Psoas muscle (tissue), 8 donors: Measurements from ENCODE around the gene MRPL49. TPM values are rescaled to one million over a fixed set of nuclear protein-coding genes. Genes with fewer than 3 reads are reported as not detected.

Experiments used
- ATAC-seq, 4 donors: fragments of 200-7000 bp; cut with Tn5 transposase; one replicate each; pipeline ENCODE4 v1.9.1; 2020; ENCODE audit warnings: moderate library complexity in 3 of 4, mild to moderate bottlenecking in 2 of 4
- DNase-seq, 2 donors: peaks; one replicate each; pipeline ENCODE4 v3.0.0-alpha.2; 2020
- H3K27ac ChIP-seq: fragments of 200-600 bp; one replicate; pipeline ENCODE4 v1.8.0; 2022
- H3K27me3 ChIP-seq, 3 donors: fragments of 200-600 bp in 1 of 3; one replicate each; pipeline versions ENCODE4 v1.6.1 to v1.8.0; 2013 to 2022; ENCODE audit warnings: low read length in 2 of 3, mild to moderate bottlenecking in 2 of 3, moderate library complexity in 1 of 3; ENCODE audit not compliant: insufficient read depth in 3 of 3
- H3K36me3 ChIP-seq, 2 donors: fragments of 200-600 bp in 1 of 2; one replicate each; pipeline versions ENCODE4 v1.6.1 to v1.8.0; 2013 to 2022; ENCODE audit warnings: low read depth in 1 of 2, mild to moderate bottlenecking in 1 of 2, moderate library complexity in 1 of 2; ENCODE audit not compliant: insufficient read depth in 1 of 2
- H3K4me1 ChIP-seq: fragments of 200-600 bp; one replicate; pipeline ENCODE4 v1.8.0; 2022
- H3K4me3 ChIP-seq: fragments of 200-600 bp; one replicate; pipeline ENCODE4 v1.8.0; 2022; ENCODE audit warnings: mild to moderate bottlenecking
- H3K9me3 ChIP-seq: fragments of 200-600 bp; one replicate; pipeline ENCODE4 v1.8.0; 2022
- WGBS, 3 donors: extraction: QIAGEN DNeasy Blood & Tissue Kit; methylation state at CpG; one replicate each; pipeline versions ENCODE4 v1.1.6 to v1.1.7; 2013; 5-methylcytosine and 5-hydroxymethylcytosine counted together
- intact Hi-C, 2 donors: fragments of 100-400 bp; cut with DNase I; formaldehyde crosslinking; loops; one replicate each; pipeline versions ENCODE4 v1.11.0 to v1.14.2; 2022
- polyA plus RNA-seq, 3 donors: library from polyadenylated mRNA; stranded (reverse); fragments of 200-250 nt; gene quantifications; one replicate each; pipeline ENCODE4 v1.2.3, GENCODE V29; 2013
- total RNA-seq, 4 donors: library from RNA; stranded (reverse); fragmentation: NEBNext Ultra II Directional in 2 of 4; extraction: Animal tissue kit (Norgen Biotek cat#: 25700) in 2 of 4; gene quantifications; one replicate each; pipeline versions ENCODE4 v1.2.1 to v1.2.4, GENCODE V29; 2021 to 2023
- TF ChIP-seq, protein P1 (sequence below): fragments of 200-600 bp; IDR thresholded peaks from one replicate; pipeline ENCODE4 v1.8.0; 2022; ENCODE audit warnings: antibody characterized with exemption
- donor health status: healthy with polysubstance abuse.
- donor health status: DM: no; HTN: no; CAD: no; lungs with moderate emphysema.
- donor health status: Bipolar disorder and iron deficiency.
- donor health status: healthy.
- donor health status: DM: yes; HTN: yes; CAD: no.
- donor health status: DM: no; HTN: no; CAD: no.
- donor health status: DM: no; HTN: no; CAD: no.
- donor health status: DM: yes; HTN: yes; CAD: no.

MRPL49 gene
- total and polyA plus RNA-seq, 7 donors = 29.0 to 54.1 (median 32.9) TPM

- 1 to 2% (median 2%) methylated on average over 23 to 24 of the region's 24 CpGs for WGBS, 3 donors
- ATAC-seq (peak; percentile 88 to 91 (median 90)), DNase-seq (peak; percentile 90 to 97)
- Histone ChIP-seq H3K27me3 (no peaks in the 10 kb centered on the region), H3K36me3 (peaks cover 3 to 31% of the 10 kb centered on the region in 2 donors), H3K27ac (peak overlapping the region; percentile 96), H3K4me3 (peak overlapping the region; percentile 98), H3K9me3 (no peaks in the 10 kb centered on the region), H3K4me1 (peaks cover 30% of the 10 kb centered on the region)
- TF ChIP-seq, protein P1, sequence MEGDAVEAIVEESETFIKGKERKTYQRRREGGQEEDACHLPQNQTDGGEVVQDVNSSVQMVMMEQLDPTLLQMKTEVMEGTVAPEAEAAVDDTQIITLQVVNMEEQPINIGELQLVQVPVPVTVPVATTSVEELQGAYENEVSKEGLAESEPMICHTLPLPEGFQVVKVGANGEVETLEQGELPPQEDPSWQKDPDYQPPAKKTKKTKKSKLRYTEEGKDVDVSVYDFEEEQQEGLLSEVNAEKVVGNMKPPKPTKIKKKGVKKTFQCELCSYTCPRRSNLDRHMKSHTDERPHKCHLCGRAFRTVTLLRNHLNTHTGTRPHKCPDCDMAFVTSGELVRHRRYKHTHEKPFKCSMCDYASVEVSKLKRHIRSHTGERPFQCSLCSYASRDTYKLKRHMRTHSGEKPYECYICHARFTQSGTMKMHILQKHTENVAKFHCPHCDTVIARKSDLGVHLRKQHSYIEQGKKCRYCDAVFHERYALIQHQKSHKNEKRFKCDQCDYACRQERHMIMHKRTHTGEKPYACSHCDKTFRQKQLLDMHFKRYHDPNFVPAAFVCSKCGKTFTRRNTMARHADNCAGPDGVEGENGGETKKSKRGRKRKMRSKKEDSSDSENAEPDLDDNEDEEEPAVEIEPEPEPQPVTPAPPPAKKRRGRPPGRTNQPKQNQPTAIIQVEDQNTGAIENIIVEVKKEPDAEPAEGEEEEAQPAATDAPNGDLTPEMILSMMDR = no peak
- intact Hi-C loops = loop anchor here in 1 of 2 donors (2.0 kb wide), 1 partner anchor 46 kb away; the partner anchor contains the start of gene CAPN1
Observed at GRCh38 chr11:65134952-65135632, 13.0 kb downstream of the MRPL49 start.

- intact Hi-C loops = loop anchor here in 1 of 2 donors (2.0 kb wide), 1 partner anchor 45 kb away; the partner anchor contains the start of gene CAPN1
- ATAC-seq (no peak), DNase-seq (no peak)
- peaks cover 30% of the 10 kb centered on the region for H3K4me1 ChIP-seq
- peak overlapping the region; percentile 98 for H3K4me3 ChIP-seq
- H3K9me3 ChIP-seq = no peaks in the 10 kb centered on the region
- TF ChIP-seq, protein P1 = no peak
- peaks cover 3 to 25% of the 10 kb centered on the region in 2 donors for H3K36me3 ChIP-seq
- H3K27ac ChIP-seq = peak overlapping the region; percentile 96
- no peaks in the 10 kb centered on the region for H3K27me3 ChIP-seq
- WGBS, 3 donors = 48 to 59% (median 52%) methylated on average over 11 of the region's 11 CpGs
Observed at GRCh38 chr11:65135633-65136145, 13.6 kb downstream of the MRPL49 start.

- intact Hi-C loops = no loop called here
- 79 to 87% (median 81%) methylated on average over 15 of the region's 15 CpGs for WGBS, 3 donors
Observed at GRCh38 chr11:65136515-65137096, 14.5 kb downstream of the MRPL49 start.

DNA sequence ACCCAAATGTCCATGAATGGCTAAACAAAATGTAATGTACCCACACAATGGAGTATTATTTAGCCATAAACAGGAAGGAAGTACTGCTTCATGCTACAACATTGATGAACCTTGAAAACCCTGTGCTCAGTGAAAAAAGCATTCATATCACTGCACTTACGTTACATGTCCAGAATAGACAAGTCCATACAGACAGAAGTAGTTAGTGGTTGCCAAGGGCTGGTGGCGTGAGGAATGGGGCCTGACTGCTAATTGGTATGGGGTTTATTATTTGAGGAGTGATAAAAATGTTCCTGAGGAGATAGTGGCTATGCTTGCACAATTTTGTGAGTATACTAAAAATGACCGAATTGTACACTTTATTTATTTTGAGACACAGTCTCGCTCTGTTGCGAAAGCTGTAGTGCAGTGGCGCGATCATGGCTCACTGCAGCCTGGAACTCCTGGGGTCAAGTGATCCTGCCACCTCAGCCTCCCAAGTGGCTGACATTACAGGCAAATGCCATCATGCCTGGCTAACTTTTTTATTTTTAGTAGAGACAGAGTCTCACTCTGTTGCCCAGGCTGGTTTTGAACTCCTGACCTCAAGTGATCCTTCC, 19.9 kb downstream of the MRPL49 start:
- 50 to 85% (median 55%) methylated on average over 7 of the region's 7 CpGs for WGBS, 3 donors
- DNase-seq (no peak), ATAC-seq (peak in 3 of 4 donors; percentile 90 to 95 (median 91))
- intact Hi-C loops = no loop called here
- H3K9me3 ChIP-seq = no peaks in the 10 kb centered on the region
- no peaks in the 10 kb centered on the region for H3K36me3 ChIP-seq
- H3K27me3 ChIP-seq = no peaks in the 10 kb centered on the region
- H3K4me1 ChIP-seq = peaks cover 4% of the 10 kb centered on the region
- H3K4me3 ChIP-seq = peak overlapping the region; percentile 18
- peak overlapping the region; percentile 69 for H3K27ac ChIP-seq
- TF ChIP-seq, protein P1 = no peak

More at GRCh38 chr11:65136515-65137096, 14.5 kb downstream of the MRPL49 start:
- Histone ChIP-seq H3K27me3 (no peaks in the 10 kb centered on the region), H3K4me3 (no peak overlapping the region), H3K27ac (peak overlapping the region; percentile 96), H3K9me3 (no peaks in the 10 kb centered on the region), H3K36me3 (peaks cover 3 to 16% of the 10 kb centered on the region in 2 donors), H3K4me1 (peaks cover 31% of the 10 kb centered on the region)
- DNase-seq = no peak
- TF ChIP-seq, protein P1 = no peak
- no peak for ATAC-seq
